Measurements from ENCODE around the gene SLC6A12. TPM values are rescaled to one million over a fixed set of nuclear protein-coding genes. Genes with fewer than 3 reads are reported as not detected.

Gene SLC6A12
- total RNA-seq, 4 donors from 2014 or later: 0.28 to 2.4 TPM; not detected in 2

DNA sequence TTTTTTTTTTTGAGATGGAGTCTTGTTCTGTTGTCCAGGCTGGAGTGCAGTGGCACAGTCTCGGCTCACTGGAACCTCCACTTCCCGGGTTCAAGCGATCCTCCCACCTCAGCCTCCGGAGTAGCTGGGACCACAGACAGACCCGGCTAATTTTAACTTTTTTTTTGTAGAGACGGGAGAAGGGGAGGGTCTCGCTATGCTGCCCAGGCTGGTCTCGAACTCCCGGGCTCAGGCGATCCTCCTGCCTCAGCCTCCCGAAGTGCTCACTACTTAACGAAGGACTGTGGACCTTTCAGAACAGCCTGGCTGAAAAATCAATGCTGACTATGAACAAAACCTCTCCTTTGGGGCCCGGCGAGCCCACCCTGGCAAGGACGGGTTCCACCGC lies 10.9 kb downstream of the SLC6A12 start:
- no peaks in the 10 kb centered on the region for H3K27me3 ChIP-seq
- no peaks in the 10 kb centered on the region for H3K9me3 ChIP-seq
- TF ChIP-seq POLR2A (IDR thresholded peaks at IDR 0.05): no peak
- TF ChIP-seq, protein P1, sequence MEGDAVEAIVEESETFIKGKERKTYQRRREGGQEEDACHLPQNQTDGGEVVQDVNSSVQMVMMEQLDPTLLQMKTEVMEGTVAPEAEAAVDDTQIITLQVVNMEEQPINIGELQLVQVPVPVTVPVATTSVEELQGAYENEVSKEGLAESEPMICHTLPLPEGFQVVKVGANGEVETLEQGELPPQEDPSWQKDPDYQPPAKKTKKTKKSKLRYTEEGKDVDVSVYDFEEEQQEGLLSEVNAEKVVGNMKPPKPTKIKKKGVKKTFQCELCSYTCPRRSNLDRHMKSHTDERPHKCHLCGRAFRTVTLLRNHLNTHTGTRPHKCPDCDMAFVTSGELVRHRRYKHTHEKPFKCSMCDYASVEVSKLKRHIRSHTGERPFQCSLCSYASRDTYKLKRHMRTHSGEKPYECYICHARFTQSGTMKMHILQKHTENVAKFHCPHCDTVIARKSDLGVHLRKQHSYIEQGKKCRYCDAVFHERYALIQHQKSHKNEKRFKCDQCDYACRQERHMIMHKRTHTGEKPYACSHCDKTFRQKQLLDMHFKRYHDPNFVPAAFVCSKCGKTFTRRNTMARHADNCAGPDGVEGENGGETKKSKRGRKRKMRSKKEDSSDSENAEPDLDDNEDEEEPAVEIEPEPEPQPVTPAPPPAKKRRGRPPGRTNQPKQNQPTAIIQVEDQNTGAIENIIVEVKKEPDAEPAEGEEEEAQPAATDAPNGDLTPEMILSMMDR (IDR thresholded peaks at IDR 0.05): no peak
- peak overlapping the region in 1 of 2 donors; percentile 0 for H3K27ac ChIP-seq
- H3K4me1 ChIP-seq: peaks cover 0 to 8% of the 10 kb centered on the region in 2 donors
- DNase-seq: no peak
- intact Hi-C loops (cut with DNase I; ENCODE audit: low total_unique reads): no loop called here
- H3K36me3 ChIP-seq: no peaks in the 10 kb centered on the region
- H3K4me3 ChIP-seq: peak overlapping the region; percentile 26 to 43

DNA sequence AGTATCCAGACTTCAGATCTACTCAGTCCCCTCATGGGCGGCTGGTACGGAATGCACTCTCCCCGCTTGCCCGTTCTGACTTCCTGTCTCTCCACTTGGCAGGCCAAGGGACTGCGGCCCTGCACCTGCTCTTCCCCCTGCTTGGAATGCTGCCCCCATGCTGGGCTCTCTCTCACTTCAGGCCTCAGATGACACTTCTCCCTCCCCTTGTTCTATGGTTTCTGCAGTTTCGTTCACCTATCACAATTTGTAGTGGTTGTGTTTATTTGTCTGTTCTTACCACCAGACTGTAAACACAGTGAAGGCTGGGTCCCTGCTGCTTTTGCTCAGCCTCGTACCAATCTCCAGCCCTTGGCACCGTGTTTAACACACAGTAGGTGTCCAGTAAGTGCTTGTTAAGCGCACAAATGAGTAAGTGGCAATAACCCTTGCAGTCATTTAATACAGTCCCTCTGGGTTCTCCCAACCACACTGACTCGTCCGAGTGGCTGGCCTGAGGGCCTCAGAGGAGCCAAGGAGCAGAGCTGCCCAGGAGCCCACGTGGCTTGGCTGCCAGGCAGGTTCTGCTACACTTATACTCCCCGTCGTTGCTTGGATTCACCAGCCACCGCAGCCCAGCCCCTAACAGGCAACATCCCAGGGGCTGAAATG lies 11.8 kb downstream of the SLC6A12 start:
- intact Hi-C loops (cut with DNase I; ENCODE audit: low total_unique reads): no loop called here
- no peak for DNase-seq
- no peak for TF ChIP-seq POLR2A (IDR thresholded peaks at IDR 0.05)
- TF ChIP-seq, protein P1 (IDR thresholded peaks at IDR 0.05): no peak
- no peaks in the 10 kb centered on the region for H3K9me3 ChIP-seq
- no peaks in the 10 kb centered on the region for H3K36me3 ChIP-seq
- H3K4me3 ChIP-seq: no peak overlapping the region
- H3K4me1 ChIP-seq: peaks cover 0 to 8% of the 10 kb centered on the region in 2 donors
- no peak overlapping the region for H3K27ac ChIP-seq
- no peaks in the 10 kb centered on the region for H3K27me3 ChIP-seq

DNA sequence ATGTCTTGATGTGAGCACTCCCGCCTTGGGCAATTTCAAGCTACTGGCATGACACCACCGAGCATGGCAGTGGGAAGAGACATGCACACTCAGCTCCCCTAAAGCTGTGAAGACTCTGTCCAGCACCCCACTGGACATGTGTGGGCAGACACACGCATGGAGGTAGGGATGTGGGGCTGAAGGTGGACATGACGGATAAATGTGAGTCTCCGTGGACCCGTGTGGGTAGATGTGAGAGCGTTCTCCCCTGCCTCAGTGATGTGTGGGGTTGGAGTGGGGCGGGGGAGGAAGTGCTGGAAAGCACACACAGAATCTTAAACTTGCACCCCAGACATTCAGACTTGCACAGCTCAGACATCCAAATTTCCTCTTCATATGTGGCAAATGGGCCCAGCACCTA lies 12.6 kb downstream of the SLC6A12 start:
- intact Hi-C loops (cut with DNase I; ENCODE audit: low total_unique reads): no loop called here
- DNase-seq: no peak
- TF ChIP-seq, protein P1 (IDR thresholded peaks at IDR 0.05): no peak
- no peak for TF ChIP-seq POLR2A (IDR thresholded peaks at IDR 0.05)
- Histone ChIP-seq H3K36me3 (no peaks in the 10 kb centered on the region), H3K27ac (no peak overlapping the region), H3K4me3 (no peak overlapping the region), H3K9me3 (no peaks in the 10 kb centered on the region), H3K27me3 (no peaks in the 10 kb centered on the region), H3K4me1 (peaks cover 0 to 8% of the 10 kb centered on the region in 2 donors)

DNA sequence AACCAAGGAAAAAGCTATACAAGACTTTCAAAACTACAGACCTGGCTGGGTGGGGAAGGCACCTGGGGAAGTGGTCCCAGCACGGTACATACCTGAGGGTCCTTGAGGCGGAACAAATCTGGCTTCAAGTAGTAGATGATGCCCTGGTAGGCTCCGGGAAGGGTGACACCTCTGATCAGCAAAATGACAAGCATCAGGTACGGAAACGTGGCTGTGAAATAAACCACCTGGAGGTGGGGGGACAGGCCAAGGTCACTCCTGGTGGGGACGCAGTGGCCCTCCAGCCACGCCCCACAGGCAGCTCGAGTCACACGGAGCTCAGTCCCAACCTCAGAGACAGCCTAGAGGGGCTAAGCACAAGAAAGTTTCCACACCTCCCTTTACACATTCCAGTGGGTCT lies 15.3 kb downstream of the SLC6A12 start:
- intact Hi-C loops (cut with DNase I; ENCODE audit: low total_unique reads): no loop called here
- Histone ChIP-seq H3K4me1 (peaks cover 0 to 1% of the 10 kb centered on the region in 2 donors), H3K9me3 (no peaks in the 10 kb centered on the region), H3K4me3 (no peak overlapping the region), H3K27me3 (no peaks in the 10 kb centered on the region), H3K27ac (peak overlapping the region; percentile 73 to 78), H3K36me3 (no peaks in the 10 kb centered on the region)
- DNase-seq: no peak
- TF ChIP-seq, protein P1 (IDR thresholded peaks at IDR 0.05): no peak

DNA sequence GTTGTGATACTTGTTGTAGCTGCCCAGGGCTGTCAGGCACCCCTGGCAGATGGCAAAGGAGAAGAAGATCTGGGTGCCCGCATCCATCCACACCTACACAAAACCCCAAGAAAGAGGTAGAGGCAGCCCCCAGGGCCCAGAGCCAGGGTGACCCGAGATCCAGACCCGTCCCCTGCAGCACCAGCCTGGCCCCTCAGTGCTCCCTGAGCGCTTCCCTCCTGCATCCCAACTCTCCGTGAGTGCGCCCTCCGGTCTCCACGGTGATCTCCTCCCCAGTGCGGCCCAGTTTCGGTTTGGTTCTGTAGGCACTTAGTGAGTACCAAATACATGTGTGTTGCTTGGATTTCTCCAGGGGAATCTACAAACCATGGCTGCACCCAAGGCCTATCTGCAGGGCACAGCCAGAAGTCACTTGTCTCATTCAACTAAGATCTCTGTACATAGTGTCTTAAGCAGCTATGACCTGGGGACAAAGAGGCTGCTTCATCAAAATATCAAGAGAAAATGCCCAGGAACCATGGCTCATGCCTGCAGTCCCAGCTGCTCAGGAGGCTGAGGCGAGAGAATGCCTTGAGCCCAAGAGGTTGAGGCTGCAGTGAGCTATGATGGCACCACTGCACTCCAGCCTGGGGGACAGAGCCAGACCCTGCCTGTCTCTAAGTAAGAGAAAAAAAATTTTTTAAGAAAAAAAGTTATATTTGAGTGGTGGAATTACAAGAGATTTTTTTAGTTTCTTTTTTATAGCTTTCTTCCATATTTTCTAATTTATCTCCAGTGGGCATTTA lies 15.9 kb downstream of the SLC6A12 start:
- H3K4me3 ChIP-seq: no peak overlapping the region
- H3K4me1 ChIP-seq: no peaks in the 10 kb centered on the region
- TF ChIP-seq, protein P1 (IDR thresholded peaks at IDR 0.05): no peak
- TF ChIP-seq POLR2A (IDR thresholded peaks at IDR 0.05): no peak
- no peak for DNase-seq
- intact Hi-C loops (cut with DNase I; ENCODE audit: low total_unique reads): no loop called here
- H3K27ac ChIP-seq: peak overlapping the region in 1 of 2 donors; percentile 73
- H3K36me3 ChIP-seq: no peaks in the 10 kb centered on the region
- no peaks in the 10 kb centered on the region for H3K9me3 ChIP-seq
- H3K27me3 ChIP-seq: no peaks in the 10 kb centered on the region

Measured in uterus (tissue), 4 donors.